ENCODE data around the gene ETV3. TPM values are rescaled to one million over a fixed set of nuclear protein-coding genes. Genes with fewer than 3 reads are reported as not detected.

The ETV3 gene
- total and polyA plus RNA-seq, 10 of the 15 experiments (the other 5 are each of a cell fraction or from before 2014, with no cell fraction given) = 1.7 to 13.8 (median 7.2) TPM

- FAIRE-seq = no peak
- Histone ChIP-seq H3K9me3 (replicated peaks; ENCODE audit: control insufficient read depth, insufficient read depth, low read length) (no peaks in the 10 kb centered on the region), H4K20me1 (ENCODE audit: control insufficient read depth, insufficient read depth) (no peaks in the 10 kb centered on the region), H3K27me3 (replicated peaks in 1 of 2; ENCODE audit: control insufficient read depth in 2 of 2, insufficient read depth in 2 of 2, low read length in 1 of 2) (no peaks in the 10 kb centered on the region; a peak in 1 of 4 replicates), H3K79me2 (ENCODE audit: control insufficient read depth, insufficient read depth, low read length) (no peaks in the 10 kb centered on the region), H3K4me3 (no peak overlapping the region), H3K36me3 (ENCODE audit: control insufficient read depth in 2 of 2, insufficient read depth in 2 of 2, low read length in 1 of 2) (no peaks in the 10 kb centered on the region), H3K4me2 (ENCODE audit: control insufficient read depth, insufficient read depth) (no peak overlapping the region), H2AFZ (ENCODE audit: control insufficient read depth, low read depth, low read length) (no peak overlapping the region), H3K27ac (ENCODE audit: control insufficient read depth, insufficient read depth) (no peak overlapping the region), H3K9ac (ENCODE audit: control insufficient read depth, insufficient read depth, low read length) (no peak overlapping the region), H3K4me1 (ENCODE audit: control insufficient read depth, insufficient read depth, low read length) (no peaks in the 10 kb centered on the region)
- no peak for DNase-seq (ENCODE audit: low read depth, low spot score)
- RAD21 ChIA-PET (ENCODE audit: unreplicated experiment) = interaction anchor here (1.5 to 6.1 kb wide), 4 partner anchors 7 to 60 kb away, joined by 3 to 442 read pairs (median 12); partner anchors contain the start of gene ETV3L
- BruUV-seq (replicated peaks) = no TSS peak
- WGBS (ENCODE audit: insufficient coverage, insufficient replicate concordance, low lambda C conversion rate, missing lambda C conversion rate) = 5% methylated on average over 4 of the region's 4 CpGs
- intact Hi-C loops (cut with micrococcal nuclease; ENCODE audit: unreplicated experiment) (loop anchor here (5.0 kb wide), 1 partner anchor 46 kb away; the partner anchor contains the start of gene ETV3), in situ Hi-C loops (cut with MboI) (loop anchor here (5.0 to 10.0 kb wide), 2 partner anchors 61 to 403 kb away; no protein-coding TSS in a partner anchor)
- POLR2A ChIA-PET = interaction anchor here (1.5 kb wide), 1 partner anchor 63 kb away, joined by 4 read pairs; no protein-coding TSS in a partner anchor
- no peak for ATAC-seq
- CTCF ChIA-PET = interaction anchor here (0.6 to 14.4 kb wide), 5 partner anchors 14 to 579 kb away, joined by 3 to 715 read pairs (median 9); no protein-coding TSS in a partner anchor
- SMC1A ChIA-PET (ENCODE audit: uncharacterized antibody, unreplicated experiment) = interaction anchor here (2.2 to 10.1 kb wide), 3 partner anchors 16 to 61 kb away, joined by 6 to 383 read pairs (median 27); no protein-coding TSS in a partner anchor
- TF ChIP-seq, protein P1, sequence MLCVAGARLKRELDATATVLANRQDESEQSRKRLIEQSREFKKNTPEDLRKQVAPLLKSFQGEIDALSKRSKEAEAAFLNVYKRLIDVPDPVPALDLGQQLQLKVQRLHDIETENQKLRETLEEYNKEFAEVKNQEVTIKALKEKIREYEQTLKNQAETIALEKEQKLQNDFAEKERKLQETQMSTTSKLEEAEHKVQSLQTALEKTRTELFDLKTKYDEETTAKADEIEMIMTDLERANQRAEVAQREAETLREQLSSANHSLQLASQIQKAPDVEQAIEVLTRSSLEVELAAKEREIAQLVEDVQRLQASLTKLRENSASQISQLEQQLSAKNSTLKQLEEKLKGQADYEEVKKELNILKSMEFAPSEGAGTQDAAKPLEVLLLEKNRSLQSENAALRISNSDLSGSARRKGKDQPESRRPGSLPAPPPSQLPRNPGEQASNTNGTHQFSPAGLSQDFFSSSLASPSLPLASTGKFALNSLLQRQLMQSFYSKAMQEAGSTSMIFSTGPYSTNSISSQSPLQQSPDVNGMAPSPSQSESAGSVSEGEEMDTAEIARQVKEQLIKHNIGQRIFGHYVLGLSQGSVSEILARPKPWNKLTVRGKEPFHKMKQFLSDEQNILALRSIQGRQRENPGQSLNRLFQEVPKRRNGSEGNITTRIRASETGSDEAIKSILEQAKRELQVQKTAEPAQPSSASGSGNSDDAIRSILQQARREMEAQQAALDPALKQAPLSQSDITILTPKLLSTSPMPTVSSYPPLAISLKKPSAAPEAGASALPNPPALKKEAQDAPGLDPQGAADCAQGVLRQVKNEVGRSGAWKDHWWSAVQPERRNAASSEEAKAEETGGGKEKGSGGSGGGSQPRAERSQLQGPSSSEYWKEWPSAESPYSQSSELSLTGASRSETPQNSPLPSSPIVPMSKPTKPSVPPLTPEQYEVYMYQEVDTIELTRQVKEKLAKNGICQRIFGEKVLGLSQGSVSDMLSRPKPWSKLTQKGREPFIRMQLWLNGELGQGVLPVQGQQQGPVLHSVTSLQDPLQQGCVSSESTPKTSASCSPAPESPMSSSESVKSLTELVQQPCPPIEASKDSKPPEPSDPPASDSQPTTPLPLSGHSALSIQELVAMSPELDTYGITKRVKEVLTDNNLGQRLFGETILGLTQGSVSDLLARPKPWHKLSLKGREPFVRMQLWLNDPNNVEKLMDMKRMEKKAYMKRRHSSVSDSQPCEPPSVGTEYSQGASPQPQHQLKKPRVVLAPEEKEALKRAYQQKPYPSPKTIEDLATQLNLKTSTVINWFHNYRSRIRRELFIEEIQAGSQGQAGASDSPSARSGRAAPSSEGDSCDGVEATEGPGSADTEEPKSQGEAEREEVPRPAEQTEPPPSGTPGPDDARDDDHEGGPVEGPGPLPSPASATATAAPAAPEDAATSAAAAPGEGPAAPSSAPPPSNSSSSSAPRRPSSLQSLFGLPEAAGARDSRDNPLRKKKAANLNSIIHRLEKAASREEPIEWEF (IDR thresholded peaks at IDR 0.05; ENCODE audit: insufficient replicate concordance, low read depth, low read length) = no peak
- TF ChIP-seq PBX3 (IDR thresholded peaks at IDR 0.05; ENCODE audit: insufficient replicate concordance, low read depth, low read length) (no peak), TCF3 (IDR thresholded peaks at IDR 0.05; ENCODE audit: borderline replicate concordance, insufficient read depth, low read depth, low read length) (no peak), CHD2 (IDR thresholded peaks at IDR 0.05; ENCODE audit: borderline replicate concordance, low read depth, low read length) (no peak), SUPT20H (IDR thresholded peaks at IDR 0.05; ENCODE audit: borderline replicate concordance, control insufficient read depth, low read depth, low read length) (no peak), RB1 (IDR thresholded peaks at IDR 0.05; ENCODE audit: borderline replicate concordance) (no peak), BHLHE40 (IDR thresholded peaks at IDR 0.05; ENCODE audit: borderline replicate concordance in 1 of 2, low read depth in 2 of 2, low read length in 1 of 2) (no peak), SIN3A (IDR thresholded peaks at IDR 0.05; ENCODE audit: low read depth, low read length) (no peak), EED (IDR thresholded peaks at IDR 0.05; ENCODE audit: low read depth) (no peak), CEBPB (IDR thresholded peaks at IDR 0.05; ENCODE audit: borderline replicate concordance in 1 of 2, low read depth in 2 of 2, low read length in 2 of 2) (no peak)
- TF ChIP-seq, protein P2, sequence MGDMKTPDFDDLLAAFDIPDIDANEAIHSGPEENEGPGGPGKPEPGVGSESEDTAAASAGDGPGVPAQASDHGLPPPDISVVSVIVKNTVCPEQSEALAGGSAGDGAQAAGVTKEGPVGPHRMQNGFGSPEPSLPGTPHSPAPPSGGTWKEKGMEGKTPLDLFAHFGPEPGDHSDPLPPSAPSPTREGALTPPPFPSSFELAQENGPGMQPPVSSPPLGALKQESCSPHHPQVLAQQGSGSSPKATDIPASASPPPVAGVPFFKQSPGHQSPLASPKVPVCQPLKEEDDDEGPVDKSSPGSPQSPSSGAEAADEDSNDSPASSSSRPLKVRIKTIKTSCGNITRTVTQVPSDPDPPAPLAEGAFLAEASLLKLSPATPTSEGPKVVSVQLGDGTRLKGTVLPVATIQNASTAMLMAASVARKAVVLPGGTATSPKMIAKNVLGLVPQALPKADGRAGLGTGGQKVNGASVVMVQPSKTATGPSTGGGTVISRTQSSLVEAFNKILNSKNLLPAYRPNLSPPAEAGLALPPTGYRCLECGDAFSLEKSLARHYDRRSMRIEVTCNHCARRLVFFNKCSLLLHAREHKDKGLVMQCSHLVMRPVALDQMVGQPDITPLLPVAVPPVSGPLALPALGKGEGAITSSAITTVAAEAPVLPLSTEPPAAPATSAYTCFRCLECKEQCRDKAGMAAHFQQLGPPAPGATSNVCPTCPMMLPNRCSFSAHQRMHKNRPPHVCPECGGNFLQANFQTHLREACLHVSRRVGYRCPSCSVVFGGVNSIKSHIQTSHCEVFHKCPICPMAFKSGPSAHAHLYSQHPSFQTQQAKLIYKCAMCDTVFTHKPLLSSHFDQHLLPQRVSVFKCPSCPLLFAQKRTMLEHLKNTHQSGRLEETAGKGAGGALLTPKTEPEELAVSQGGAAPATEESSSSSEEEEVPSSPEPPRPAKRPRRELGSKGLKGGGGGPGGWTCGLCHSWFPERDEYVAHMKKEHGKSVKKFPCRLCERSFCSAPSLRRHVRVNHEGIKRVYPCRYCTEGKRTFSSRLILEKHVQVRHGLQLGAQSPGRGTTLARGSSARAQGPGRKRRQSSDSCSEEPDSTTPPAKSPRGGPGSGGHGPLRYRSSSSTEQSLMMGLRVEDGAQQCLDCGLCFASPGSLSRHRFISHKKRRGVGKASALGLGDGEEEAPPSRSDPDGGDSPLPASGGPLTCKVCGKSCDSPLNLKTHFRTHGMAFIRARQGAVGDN (IDR thresholded peaks at IDR 0.05) = no peak
Measured at GRCh38 chr1:157091668-157092273, 46.4 kb downstream of the ETV3 start.

Data from GM12878 (cell line).